ENCODE measurements around the gene AP1G1. TPM values are rescaled to one million over a fixed set of nuclear protein-coding genes. Genes with fewer than 3 reads are reported as not detected.
A peak's percentile ranks its signal among the peaks of the same experiment; 100 is the strongest.
"Not testable (repeated sequence)": the region's sequence is repeated elsewhere in the genome, so short reads cannot be mapped to it uniquely, and the experiment has no call there.

AP1G1 gene
- total RNA-seq, 1 donor, result 80.5 TPM

- TF ChIP-seq, protein P1, sequence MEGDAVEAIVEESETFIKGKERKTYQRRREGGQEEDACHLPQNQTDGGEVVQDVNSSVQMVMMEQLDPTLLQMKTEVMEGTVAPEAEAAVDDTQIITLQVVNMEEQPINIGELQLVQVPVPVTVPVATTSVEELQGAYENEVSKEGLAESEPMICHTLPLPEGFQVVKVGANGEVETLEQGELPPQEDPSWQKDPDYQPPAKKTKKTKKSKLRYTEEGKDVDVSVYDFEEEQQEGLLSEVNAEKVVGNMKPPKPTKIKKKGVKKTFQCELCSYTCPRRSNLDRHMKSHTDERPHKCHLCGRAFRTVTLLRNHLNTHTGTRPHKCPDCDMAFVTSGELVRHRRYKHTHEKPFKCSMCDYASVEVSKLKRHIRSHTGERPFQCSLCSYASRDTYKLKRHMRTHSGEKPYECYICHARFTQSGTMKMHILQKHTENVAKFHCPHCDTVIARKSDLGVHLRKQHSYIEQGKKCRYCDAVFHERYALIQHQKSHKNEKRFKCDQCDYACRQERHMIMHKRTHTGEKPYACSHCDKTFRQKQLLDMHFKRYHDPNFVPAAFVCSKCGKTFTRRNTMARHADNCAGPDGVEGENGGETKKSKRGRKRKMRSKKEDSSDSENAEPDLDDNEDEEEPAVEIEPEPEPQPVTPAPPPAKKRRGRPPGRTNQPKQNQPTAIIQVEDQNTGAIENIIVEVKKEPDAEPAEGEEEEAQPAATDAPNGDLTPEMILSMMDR (IDR thresholded peaks at IDR 0.05; ENCODE audit: insufficient read depth, low read length), result no peak
- peak; percentile 51 for DNase-seq (ENCODE audit: low read depth)
- H3K4me3 ChIP-seq (ENCODE audit: low read depth, low read length), result no peak overlapping the region
Observed at GRCh38 chr16:71840052-71840451, 31.4 kb upstream of the AP1G1 start.

- TF ChIP-seq, protein P1 (IDR thresholded peaks at IDR 0.05; ENCODE audit: insufficient read depth, low read length), result no peak
- no peak overlapping the region for H3K4me3 ChIP-seq (ENCODE audit: low read depth, low read length)
- DNase-seq (ENCODE audit: low read depth), result no peak
Observed at GRCh38 chr16:71837150-71837549, 28.5 kb upstream of the AP1G1 start.

DNA sequence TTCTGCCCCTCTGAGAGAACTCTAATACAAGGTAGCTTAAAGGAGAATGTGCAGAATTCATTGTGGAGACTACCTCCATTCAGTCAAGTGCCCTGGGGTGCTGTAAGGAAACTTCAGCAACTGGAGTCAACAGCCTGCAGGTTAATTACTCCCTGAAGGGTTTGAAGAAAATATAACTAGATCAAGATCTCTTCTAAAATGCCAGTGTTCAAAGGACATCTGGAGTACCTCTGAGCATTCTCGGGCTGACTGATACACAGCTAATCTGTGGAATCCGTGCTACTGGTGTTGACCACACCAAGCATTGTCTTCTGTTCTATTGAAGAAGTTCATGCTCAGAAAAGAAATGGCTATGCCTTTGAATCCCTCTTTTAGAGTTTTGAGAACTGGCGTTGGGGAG lies 25.7 kb upstream of the AP1G1 start:
- no peak for DNase-seq (ENCODE audit: low read depth)
- no peak overlapping the region for H3K4me3 ChIP-seq (ENCODE audit: low read depth, low read length)
- TF ChIP-seq, protein P1 (IDR thresholded peaks at IDR 0.05; ENCODE audit: insufficient read depth, low read length), result no peak

- not testable (repeated sequence) for H3K4me3 ChIP-seq (ENCODE audit: low read depth, low read length); DNase-seq (ENCODE audit: low read depth)
Observed at GRCh38 chr16:71832112-71832511, 23.5 kb upstream of the AP1G1 start.

GRCh38 chr16:71831698-71832097 lies 23.1 kb upstream of the AP1G1 start:
- H3K4me3 ChIP-seq (ENCODE audit: low read depth, low read length); DNase-seq (ENCODE audit: low read depth): not testable (repeated sequence)

DNA sequence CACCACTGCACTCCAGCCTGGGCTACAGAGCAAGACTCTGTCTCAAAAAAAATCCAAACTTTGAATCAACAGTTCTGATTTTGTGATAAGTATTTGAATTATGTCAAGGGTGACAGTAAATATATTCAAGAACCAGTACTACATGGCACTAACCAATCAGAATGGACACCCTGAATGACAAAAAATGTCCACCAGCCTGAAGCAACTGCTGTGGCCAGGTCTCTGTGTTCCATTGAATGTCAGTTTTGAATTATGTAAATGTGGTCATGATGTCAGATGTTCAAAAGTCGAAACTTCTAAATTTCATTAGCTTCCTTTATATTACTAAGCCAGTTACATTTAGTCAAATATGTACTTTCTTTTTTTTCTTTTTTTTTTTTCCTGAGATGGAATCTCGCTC lies 21.7 kb upstream of the AP1G1 start:
- TF ChIP-seq, protein P1 (IDR thresholded peaks at IDR 0.05; ENCODE audit: insufficient read depth, low read length), result no peak
- no peak overlapping the region for H3K4me3 ChIP-seq (ENCODE audit: low read depth, low read length)
- DNase-seq (ENCODE audit: low read depth), result no peak

GRCh38 chr16:71826533-71827017 lies 17.9 kb upstream of the AP1G1 start:
- no peak for DNase-seq (ENCODE audit: low read depth)
- TF ChIP-seq, protein P1 (IDR thresholded peaks at IDR 0.05; ENCODE audit: insufficient read depth, low read length), result no peak
- no peak overlapping the region for H3K4me3 ChIP-seq (ENCODE audit: low read depth, low read length)

DNA sequence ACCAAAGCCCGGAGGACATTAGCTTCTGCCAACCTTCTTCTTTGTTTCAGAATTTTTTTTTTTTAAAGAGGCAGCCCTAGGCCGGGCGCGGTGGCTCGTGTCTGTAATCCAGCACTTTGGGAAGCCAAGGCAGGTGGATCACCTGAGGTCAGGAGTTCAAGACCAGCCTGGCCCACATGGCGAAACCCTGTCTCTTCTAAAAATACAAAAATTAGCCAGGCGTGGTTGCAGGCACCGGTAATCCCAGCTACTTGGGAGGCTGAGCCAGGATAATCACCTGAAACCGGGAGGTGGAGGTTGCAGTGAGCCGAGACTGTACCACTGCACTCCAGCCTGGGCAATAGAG lies 8.5 kb upstream of the AP1G1 start:
- peak overlapping the region; percentile 28 for H3K4me3 ChIP-seq (ENCODE audit: low read depth, low read length)
- not testable (repeated sequence) for DNase-seq (ENCODE audit: low read depth)
